Skeletal muscle cell (primary cell): ENCODE results near the gene TOR1B.
"Not testable (repeated sequence)": the region's sequence is repeated elsewhere in the genome, so short reads cannot be mapped to it uniquely, and the experiment has no call there.

Experiments used
- DNase-seq: peaks from one replicate; pipeline ENCODE4 v3.0.0-alpha.2; 2010; ENCODE audit warnings: low read depth
- H3K4me3 ChIP-seq: 2 replicates; pipeline ENCODE4 v1.5.1; 2011; ENCODE audit warnings: low read depth, mild to moderate bottlenecking, control low read depth, low read length, moderate library complexity

The TOR1B gene, protein sequence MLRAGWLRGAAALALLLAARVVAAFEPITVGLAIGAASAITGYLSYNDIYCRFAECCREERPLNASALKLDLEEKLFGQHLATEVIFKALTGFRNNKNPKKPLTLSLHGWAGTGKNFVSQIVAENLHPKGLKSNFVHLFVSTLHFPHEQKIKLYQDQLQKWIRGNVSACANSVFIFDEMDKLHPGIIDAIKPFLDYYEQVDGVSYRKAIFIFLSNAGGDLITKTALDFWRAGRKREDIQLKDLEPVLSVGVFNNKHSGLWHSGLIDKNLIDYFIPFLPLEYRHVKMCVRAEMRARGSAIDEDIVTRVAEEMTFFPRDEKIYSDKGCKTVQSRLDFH

DNA sequence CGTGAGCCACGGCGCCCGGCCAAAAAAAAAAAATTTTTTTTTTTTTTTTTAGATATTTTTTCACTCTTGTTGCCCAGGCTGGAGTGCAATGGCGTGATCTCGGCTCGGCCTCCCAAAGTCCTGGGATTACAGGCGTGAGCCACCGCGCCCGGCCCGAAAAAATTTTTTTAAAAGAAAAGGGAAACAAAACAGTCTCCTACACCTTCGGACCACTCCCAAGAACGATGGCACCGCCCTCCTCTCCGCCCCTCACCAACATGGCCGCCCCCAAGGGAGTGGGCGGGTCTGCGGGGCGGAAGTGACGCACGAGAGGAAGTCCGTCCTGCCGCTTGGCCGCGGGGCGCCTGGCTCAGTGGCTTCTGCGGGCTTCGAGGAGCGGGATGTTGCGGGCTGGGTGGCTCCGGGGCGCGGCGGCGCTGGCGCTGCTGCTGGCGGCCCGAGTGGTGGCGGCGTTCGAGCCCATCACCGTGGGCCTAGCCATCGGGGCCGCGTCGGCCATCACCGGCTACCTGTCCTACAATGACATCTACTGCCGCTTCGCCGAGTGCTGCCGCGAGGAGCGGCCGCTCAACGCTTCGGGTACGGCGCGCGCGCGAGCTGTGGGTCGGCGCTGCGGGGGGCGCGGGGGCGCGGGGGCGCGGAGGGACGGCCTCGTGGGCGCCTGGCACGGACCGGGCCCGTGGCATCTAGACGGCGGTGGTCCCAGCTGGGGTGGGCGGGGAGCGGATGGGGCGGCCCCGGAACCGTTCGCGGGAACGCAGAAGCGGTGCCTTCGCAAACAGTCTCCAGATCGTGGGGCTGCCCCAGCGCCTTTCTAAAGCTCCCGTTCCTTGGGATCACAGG, at the start of gene TOR1B:
TOR1B (plus strand) TSS at position 352 of the 843 bp plus-strand sequence; CDS start at position 381, 29 bp downstream.
- peak; percentile 71 for DNase-seq
- H3K4me3 ChIP-seq: peak within 1 kb of the TSS; percentile 76

- no peak overlapping the region for H3K4me3 ChIP-seq
- DNase-seq: no peak
These were observed 47.8 kb upstream of the TOR1B start for GRCh38 chr9:129755151-129755550.

DNA sequence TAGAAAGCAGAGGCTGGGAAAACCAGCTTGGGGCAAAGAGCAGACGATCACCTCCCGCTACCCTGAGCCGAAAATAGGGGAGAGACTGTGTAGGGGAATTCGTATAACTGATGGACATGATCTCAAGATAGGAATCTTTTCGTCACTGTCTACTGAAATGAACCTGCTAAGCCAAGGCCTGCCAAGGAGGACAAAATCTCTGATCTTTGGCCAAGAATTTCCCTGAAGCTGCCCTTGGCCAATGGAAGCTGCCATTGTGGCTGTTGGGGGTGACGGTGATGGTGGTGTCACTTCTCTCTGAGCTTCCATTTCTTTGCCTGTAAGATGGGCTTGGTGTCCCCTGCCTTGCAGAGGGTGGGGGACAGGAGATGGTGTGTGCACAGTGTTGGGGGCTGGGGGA, 46.8 kb upstream of the TOR1B start:
- H3K4me3 ChIP-seq: no peak overlapping the region
- no peak for DNase-seq

DNA sequence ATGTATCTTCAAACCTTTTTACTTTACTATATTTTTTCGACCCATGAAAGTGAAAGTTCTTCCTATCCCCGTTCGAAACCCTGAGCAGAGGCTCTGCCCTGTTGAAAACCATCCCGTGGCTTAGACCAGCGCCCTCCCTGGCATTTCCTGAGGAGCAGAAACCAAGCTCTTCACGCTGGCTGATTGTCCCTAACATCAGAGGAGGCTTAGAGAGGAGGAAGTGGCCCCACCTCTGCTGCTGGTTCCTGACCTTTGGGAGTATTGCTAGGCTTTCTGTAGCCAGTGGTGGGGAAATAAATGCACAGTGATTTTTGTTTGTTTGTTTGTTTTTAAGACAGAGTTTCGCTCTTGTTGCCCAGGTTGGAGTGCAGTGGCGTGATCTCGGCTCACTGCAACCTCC, 45.9 kb upstream of the TOR1B start:
- DNase-seq: no peak
- H3K4me3 ChIP-seq: no peak overlapping the region

DNA sequence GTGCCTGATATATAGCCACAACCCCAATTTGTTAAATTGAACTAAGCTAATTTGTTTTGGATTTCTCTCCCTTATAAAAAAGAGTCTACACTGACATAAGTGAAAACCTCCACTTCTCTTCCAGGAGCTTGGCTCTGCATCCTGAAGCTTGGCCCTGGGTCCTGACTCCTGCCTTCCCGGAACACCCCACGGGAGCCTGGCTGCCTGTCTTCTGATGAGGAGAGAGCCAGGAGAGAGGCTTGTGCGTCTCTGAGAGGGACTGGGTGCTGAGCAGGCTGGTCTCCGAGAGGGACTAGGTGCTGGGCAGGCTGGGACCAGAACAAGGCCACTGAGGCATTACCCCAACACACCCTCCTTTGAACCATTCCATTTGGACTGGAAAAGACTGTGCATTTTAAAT, 43.7 kb upstream of the TOR1B start:
- no peak overlapping the region for H3K4me3 ChIP-seq
- no peak for DNase-seq

DNA sequence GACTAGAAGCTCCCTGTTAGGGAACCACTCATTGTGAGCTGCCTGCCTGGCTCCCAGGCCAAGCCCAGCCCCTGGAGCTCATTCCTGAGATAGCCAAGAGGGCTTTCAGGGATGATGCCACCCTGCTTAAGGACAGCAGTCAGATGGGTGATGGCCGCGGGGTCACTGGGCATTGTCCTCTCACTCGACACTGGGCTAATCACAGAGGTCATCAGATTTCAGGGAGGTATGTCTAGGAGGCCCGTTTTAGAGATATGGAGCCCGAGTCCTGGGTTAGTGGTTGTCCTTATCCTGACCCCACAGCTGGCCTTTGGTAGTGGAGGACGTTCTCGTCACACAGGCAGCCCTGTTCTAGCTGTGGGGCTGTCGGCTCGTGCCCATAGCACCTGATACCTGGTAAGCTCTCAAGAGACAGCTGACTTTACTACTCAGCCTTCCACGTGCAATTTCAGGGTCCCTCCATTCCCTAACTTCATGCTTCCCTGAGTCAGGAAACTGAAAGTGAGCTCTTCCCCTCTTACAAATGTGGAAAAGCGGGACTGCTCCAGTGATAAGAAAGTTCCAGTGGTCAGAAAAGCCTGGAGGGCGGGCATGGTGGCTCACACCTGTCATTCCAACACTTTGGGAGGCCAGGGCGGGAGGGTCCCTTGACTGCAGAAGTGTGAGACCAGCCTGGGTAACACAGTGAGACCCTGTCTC, 43.0 kb upstream of the TOR1B start:
- DNase-seq: no peak
- no peak overlapping the region for H3K4me3 ChIP-seq

DNA sequence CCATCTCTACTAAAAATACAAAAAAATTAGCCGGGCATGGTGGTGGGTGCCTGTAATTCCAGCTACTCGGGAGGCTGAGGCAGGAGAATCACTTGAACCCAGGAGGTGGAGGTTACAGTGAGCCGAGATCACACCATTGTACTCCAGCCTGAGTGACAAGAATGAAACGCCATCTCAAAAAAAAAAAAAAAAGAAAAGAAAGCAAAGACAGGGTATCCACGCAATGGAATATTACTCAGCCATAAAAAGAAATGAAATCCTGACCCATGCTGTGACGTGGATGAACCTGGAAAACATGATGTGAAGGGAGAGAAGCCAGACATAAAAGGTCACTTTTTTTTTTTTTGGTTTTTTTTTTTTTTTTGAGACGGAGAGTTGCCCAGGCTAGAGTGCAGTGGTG, 42.2 kb upstream of the TOR1B start:
- H3K4me3 ChIP-seq, DNase-seq: not testable (repeated sequence)

DNA sequence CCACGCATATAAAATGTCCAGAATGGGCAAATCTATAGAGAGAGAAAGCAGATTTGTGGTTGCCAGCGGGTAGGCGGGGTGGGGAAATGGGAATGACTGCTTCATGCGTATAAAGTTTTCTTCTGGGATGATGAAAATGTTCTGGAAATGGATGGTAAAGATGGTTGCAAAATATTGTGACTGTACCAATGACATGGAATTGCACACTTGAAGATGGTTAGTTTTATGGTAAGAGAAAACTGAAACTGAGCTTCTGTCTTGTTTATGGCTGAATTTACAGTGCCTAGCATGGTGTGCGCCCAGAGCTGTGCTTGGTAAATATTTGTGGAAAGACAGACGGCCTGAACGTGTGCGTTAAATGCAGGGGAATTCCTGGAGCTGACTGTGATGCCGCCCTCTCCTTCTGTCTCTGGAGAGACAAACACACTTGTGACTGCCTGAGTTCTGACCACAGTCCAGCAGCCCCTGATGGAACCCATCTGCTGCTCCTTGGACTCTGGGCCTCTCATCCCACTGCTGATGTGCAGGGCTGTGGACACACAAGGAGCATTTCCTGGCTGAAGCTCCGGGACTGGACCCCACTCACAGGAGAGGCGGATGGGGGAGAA, 41.6 kb upstream of the TOR1B start:
- H3K4me3 ChIP-seq: no peak overlapping the region
- DNase-seq: no peak

GRCh38 chr9:129761901-129762369, 41.0 kb upstream of the TOR1B start:
- H3K4me3 ChIP-seq: no peak overlapping the region
- DNase-seq: no peak

DNA sequence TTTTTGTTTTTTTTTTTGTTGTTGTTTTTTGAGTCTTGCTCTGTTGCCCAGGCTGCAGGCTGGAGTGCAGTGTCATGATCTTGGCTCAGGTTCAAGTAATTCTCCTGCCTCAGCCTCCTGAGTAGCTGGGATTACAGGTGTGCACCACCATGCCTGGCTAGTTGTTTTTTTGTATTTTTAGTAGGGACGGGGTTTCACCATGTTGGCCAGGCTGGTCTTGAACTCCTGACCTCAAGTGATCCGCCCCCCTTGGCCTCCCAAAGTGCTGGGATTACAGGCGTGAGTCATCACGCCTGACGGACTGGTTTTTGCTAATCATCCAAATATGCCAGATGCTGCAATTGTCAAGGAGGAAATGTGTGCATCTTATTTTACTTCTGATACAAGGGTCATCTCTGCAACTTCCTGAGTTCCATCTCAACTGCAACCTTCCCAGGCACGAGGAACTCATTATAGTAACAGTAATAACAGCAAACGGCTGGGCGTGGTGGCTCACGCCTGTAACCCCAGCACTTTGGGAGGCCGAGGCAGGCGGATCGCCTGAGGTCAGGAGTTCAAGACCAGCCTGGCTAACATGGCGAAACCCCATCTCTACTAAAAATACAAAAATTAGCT, 40.5 kb upstream of the TOR1B start:
- peak; percentile 90 for DNase-seq

GRCh38 chr9:129762985-129763926, 39.7 kb upstream of the TOR1B start:
- no peak overlapping the region for H3K4me3 ChIP-seq
- peak; percentile 65 for DNase-seq

More for the DNA sequence above, 40.5 kb upstream of the TOR1B start:
- H3K4me3 ChIP-seq: not testable (repeated sequence)

DNA sequence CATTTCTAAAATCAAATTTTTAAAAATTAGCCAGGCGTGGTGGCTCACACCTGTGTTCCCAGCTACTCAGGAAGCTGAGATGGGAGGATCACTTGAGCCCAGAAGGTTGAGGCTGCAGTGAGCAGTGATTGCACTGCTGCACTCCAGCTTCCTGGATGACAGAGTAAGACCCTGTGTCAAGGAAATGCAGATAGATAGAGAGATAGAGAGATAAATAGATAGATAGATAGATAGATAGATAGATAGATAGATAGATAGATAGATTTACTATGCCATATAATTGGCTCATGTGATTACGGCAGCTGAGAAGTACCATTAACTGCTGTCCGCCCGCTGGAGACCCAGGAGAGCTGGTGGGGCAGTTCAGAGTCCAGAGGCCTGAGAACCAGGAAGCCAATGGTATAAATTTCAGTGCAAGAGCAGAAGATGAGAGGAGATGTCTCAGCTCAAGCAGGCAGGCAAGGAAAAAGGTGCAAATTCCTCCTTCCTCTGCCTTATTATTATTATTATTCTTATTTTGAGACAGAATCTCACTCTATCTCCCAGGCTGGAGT, 37.1 kb upstream of the TOR1B start:
- DNase-seq: no peak
- no peak overlapping the region for H3K4me3 ChIP-seq

- no peak for DNase-seq
- no peak overlapping the region for H3K4me3 ChIP-seq
These were observed 34.5 kb upstream of the TOR1B start for GRCh38 chr9:129768486-129768885.

- no peak for DNase-seq
- no peak overlapping the region for H3K4me3 ChIP-seq
These were observed 33.3 kb upstream of the TOR1B start for GRCh38 chr9:129769669-129770068.

GRCh38 chr9:129770741-129771140, 32.2 kb upstream of the TOR1B start:
- no peak for DNase-seq
- no peak overlapping the region for H3K4me3 ChIP-seq

DNA sequence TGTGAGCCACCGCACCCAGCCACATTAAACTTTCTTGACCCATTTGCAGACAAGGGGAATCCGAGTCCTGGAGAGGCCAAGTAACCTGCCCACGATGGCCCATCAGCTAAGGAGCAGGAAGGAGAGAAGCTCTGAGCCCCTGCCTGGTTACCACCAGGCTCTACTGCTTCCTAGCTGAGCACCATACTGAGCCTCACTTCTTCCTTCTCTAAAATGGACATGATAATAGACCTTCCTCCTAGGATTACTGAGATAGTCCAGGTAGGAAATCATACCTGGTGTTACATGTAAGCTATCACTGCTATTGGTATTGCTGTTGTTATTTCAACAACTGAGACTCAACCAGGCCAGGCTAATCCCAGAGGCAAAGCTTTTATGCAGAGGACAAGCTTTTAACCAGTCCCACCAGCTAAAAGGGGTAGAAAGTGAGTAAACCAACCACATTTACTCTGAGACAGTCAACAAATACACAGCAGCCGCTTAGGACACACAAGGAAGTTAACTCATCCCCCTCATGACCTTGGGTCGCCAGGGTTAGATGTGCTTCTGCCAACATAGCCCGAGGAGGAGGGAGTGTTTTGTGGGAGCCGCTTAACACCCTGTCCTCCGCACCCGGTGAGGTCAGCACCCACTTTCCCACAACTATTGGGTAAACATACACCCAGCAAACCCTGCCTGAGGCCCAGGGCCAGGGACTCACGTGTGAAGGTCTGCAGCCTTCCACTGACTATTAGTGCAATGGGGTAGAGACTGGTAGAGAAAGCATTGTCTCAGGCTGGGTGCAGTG, 29.5 kb upstream of the TOR1B start:
- peak; percentile 34 for DNase-seq
- H3K4me3 ChIP-seq: no peak overlapping the region

GRCh38 chr9:129774791-129775447, 28.1 kb upstream of the TOR1B start:
- no peak overlapping the region for H3K4me3 ChIP-seq

More at GRCh38 chr9:129774791-129775447, 28.1 kb upstream of the TOR1B start:
- DNase-seq: no peak
